Breast epithelium (tissue), 3 donors: ENCODE measurements around the gene MSL1.

ENCODE experiments used
- POLR2A ChIP-seq: fragments of 450-650 bp; IDR thresholded peaks from one replicate; pipeline ENCODE4 v1.6.1; 2016; ENCODE audit warnings: antibody characterized with exemption, mild to moderate bottlenecking, moderate library complexity
- POLR2AphosphoS5 ChIP-seq, 3 donors: sonication (generic); formaldehyde crosslinking; IDR thresholded peaks; one replicate each; pipeline ENCODE4 v1.6.1; 2017; ENCODE audit warnings: antibody characterized with exemption in 3 of 3
- TF ChIP-seq, protein P1 (sequence below), 3 donors: fragments of 450-650 bp; IDR thresholded peaks; one replicate each; pipeline ENCODE4 v1.5.1; 2016 to 2017; ENCODE audit warnings: antibody characterized with exemption in 3 of 3, mild to moderate bottlenecking in 3 of 3, moderate library complexity in 3 of 3

DNA sequence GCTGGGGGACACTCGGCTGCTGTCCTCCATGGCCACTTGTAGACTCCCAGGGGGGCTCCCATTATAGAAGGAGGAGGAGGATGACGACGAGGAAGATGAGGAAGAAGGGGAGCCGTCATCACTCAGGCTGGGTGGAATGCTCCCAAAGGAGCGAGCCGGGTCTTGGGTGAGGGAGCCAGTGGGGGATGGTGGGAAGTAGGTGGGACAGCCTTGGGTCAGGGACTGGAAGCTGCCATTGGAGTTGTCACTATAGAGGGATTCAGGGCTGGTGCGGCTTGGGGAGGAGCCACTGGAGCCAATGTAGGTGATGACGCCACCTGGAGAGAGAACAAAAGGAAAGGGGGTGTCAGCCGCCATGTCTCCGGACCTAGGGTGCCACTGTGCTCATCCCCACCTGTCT, 24.7 kb upstream of the MSL1 start:
- TF ChIP-seq POLR2AphosphoS5 (IDR thresholded peaks at IDR 0.05) (no peak), POLR2A (no peak)
- TF ChIP-seq, protein P1, sequence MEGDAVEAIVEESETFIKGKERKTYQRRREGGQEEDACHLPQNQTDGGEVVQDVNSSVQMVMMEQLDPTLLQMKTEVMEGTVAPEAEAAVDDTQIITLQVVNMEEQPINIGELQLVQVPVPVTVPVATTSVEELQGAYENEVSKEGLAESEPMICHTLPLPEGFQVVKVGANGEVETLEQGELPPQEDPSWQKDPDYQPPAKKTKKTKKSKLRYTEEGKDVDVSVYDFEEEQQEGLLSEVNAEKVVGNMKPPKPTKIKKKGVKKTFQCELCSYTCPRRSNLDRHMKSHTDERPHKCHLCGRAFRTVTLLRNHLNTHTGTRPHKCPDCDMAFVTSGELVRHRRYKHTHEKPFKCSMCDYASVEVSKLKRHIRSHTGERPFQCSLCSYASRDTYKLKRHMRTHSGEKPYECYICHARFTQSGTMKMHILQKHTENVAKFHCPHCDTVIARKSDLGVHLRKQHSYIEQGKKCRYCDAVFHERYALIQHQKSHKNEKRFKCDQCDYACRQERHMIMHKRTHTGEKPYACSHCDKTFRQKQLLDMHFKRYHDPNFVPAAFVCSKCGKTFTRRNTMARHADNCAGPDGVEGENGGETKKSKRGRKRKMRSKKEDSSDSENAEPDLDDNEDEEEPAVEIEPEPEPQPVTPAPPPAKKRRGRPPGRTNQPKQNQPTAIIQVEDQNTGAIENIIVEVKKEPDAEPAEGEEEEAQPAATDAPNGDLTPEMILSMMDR (IDR thresholded peaks at IDR 0.05): no peak
